AG08395 (cell line): ENCODE measurements around the gene WDR88.
"Not testable (repeated sequence)": the region's sequence is repeated elsewhere in the genome, so short reads cannot be mapped to it uniquely, and the experiment has no call there.

Experiments
- DNase-seq: peaks from one replicate; pipeline ENCODE4 v3.0.0; 2012; ENCODE audit warnings: mixed read lengths, low spot score

Gene WDR88

GRCh38 chr19:33198169-33198568 lies 66.3 kb downstream of the WDR88 start:
- no peak for DNase-seq

GRCh38 chr19:33199441-33200265 lies 67.7 kb downstream of the WDR88 start:
- DNase-seq, result no peak

- DNase-seq, result no peak
Measured at GRCh38 chr19:33201473-33201872, 69.6 kb downstream of the WDR88 start.

- no peak for DNase-seq
Measured at GRCh38 chr19:33201886-33202545, 70.1 kb downstream of the WDR88 start.

- DNase-seq, result no peak
Measured at GRCh38 chr19:33202546-33203507, 70.9 kb downstream of the WDR88 start.

GRCh38 chr19:33203529-33203928 lies 71.6 kb downstream of the WDR88 start:
- DNase-seq, result no peak

GRCh38 chr19:33204136-33204973 lies 72.4 kb downstream of the WDR88 start:
- DNase-seq, result no peak

GRCh38 chr19:33205110-33205509 lies 73.2 kb downstream of the WDR88 start:
- DNase-seq, result no peak

GRCh38 chr19:33205531-33206260 lies 73.8 kb downstream of the WDR88 start:
- DNase-seq, result no peak

GRCh38 chr19:33206261-33207039 lies 74.5 kb downstream of the WDR88 start:
- DNase-seq, result no peak

GRCh38 chr19:33207040-33207620 lies 75.2 kb downstream of the WDR88 start:
- no peak for DNase-seq

GRCh38 chr19:33207903-33208302 lies 76.0 kb downstream of the WDR88 start:
- DNase-seq, result no peak

- DNase-seq, result no peak
Measured at GRCh38 chr19:33208371-33208895, 76.5 kb downstream of the WDR88 start.

- no peak for DNase-seq
Measured at GRCh38 chr19:33208904-33209849, 77.3 kb downstream of the WDR88 start.

GRCh38 chr19:33209850-33210230 lies 77.9 kb downstream of the WDR88 start:
- DNase-seq, result not testable (repeated sequence)

- DNase-seq, result no peak
Measured at GRCh38 chr19:33210266-33210940, 78.5 kb downstream of the WDR88 start.

GRCh38 chr19:33211794-33212435 lies 80.0 kb downstream of the WDR88 start:
- no peak for DNase-seq
